ENCODE results near the gene GJD3.

Gene GJD3

GRCh38 chr17:40331743-40332641 lies 32.5 kb downstream of the GJD3 start:
- Histone ChIP-seq H3K36me3 (peaks cover 21% of the 10 kb centered on the region), H3K27me3 (ENCODE audit: insufficient read depth, low read depth, severe bottlenecking) (no peaks in the 10 kb centered on the region), H3K9me3 (ENCODE audit: severe bottlenecking) (no peaks in the 10 kb centered on the region), H3K27ac (no peak overlapping the region), H3K4me3 (ENCODE audit: low read depth, low read length) (no peak overlapping the region)
- TF ChIP-seq CTCF (IDR thresholded peaks at IDR 0.05; ENCODE audit: low read depth, low read length): no peak
- peak; percentile 45 for DNase-seq

- H3K36me3 ChIP-seq: peaks cover 21% of the 10 kb centered on the region
- no peaks in the 10 kb centered on the region for H3K9me3 ChIP-seq (ENCODE audit: severe bottlenecking)
- no peak overlapping the region for H3K4me3 ChIP-seq (ENCODE audit: low read depth, low read length)
- no peaks in the 10 kb centered on the region for H3K27me3 ChIP-seq (ENCODE audit: insufficient read depth, low read depth, severe bottlenecking)
- TF ChIP-seq CTCF (IDR thresholded peaks at IDR 0.05; ENCODE audit: low read depth, low read length): no peak
- DNase-seq: no peak
- H3K27ac ChIP-seq: peak overlapping the region; percentile 36
Observed at GRCh38 chr17:40330850-40331470, 33.6 kb downstream of the GJD3 start.

GRCh38 chr17:40329839-40330794 lies 34.4 kb downstream of the GJD3 start:
- 0 out of 2 replicates have a peak, but pooled peaks have one; percentile 0 for TF ChIP-seq CTCF (IDR thresholded peaks at IDR 0.05; ENCODE audit: low read depth, low read length)
- H3K27ac ChIP-seq: peak overlapping the region; percentile 36
- DNase-seq: peak; percentile 87

GRCh38 chr17:40328386-40328766 lies 36.2 kb downstream of the GJD3 start:
- Histone ChIP-seq H3K27ac (no peak overlapping the region), H3K4me3 (ENCODE audit: low read depth, low read length) (no peak overlapping the region), H3K27me3 (ENCODE audit: insufficient read depth, low read depth, severe bottlenecking) (no peaks in the 10 kb centered on the region), H3K36me3 (peaks cover 21% of the 10 kb centered on the region), H3K9me3 (ENCODE audit: severe bottlenecking) (no peaks in the 10 kb centered on the region)
- DNase-seq: no peak
- TF ChIP-seq CTCF (IDR thresholded peaks at IDR 0.05; ENCODE audit: low read depth, low read length): no peak

More at GRCh38 chr17:40329839-40330794, 34.4 kb downstream of the GJD3 start:
- Histone ChIP-seq H3K4me3 (ENCODE audit: low read depth, low read length) (no peak overlapping the region), H3K36me3 (peaks cover 21% of the 10 kb centered on the region), H3K9me3 (ENCODE audit: severe bottlenecking) (no peaks in the 10 kb centered on the region), H3K27me3 (ENCODE audit: insufficient read depth, low read depth, severe bottlenecking) (no peaks in the 10 kb centered on the region)

GRCh38 chr17:40327735-40328385 lies 36.7 kb downstream of the GJD3 start:
- TF ChIP-seq CTCF (IDR thresholded peaks at IDR 0.05; ENCODE audit: low read depth, low read length): no peak

More at GRCh38 chr17:40327735-40328385, 36.7 kb downstream of the GJD3 start:
- Histone ChIP-seq H3K4me3 (ENCODE audit: low read depth, low read length) (no peak overlapping the region), H3K36me3 (peaks cover 17% of the 10 kb centered on the region), H3K27ac (no peak overlapping the region), H3K27me3 (ENCODE audit: insufficient read depth, low read depth, severe bottlenecking) (no peaks in the 10 kb centered on the region), H3K9me3 (ENCODE audit: severe bottlenecking) (no peaks in the 10 kb centered on the region)
- DNase-seq: no peak

Measured in WERI-Rb-1 (cell line).